ENCODE results near the gene DYNC2H1. TPM values are rescaled to one million over a fixed set of nuclear protein-coding genes. Genes with fewer than 3 reads are reported as not detected.

Gene DYNC2H1
- total RNA-seq, 1 donor from 2014 or later = 2.0 TPM

Other genes starting within 250 kb of the DYNC2H1 start
- gene MMP12, start 234.4 kb upstream of the DYNC2H1 start, total RNA-seq = not detected in 2 replicates
- not detected in 2 replicates for gene MMP13, start 153.7 kb upstream of the DYNC2H1 start, total RNA-seq
- 31.7 and 39.2 TPM in 2 replicates for gene DCUN1D5, start 17.3 kb upstream of the DYNC2H1 start, total RNA-seq